Skeletal muscle satellite cell (primary cell): Measurements from ENCODE around the gene OBSCN. TPM values are rescaled to one million over a fixed set of nuclear protein-coding genes. Genes with fewer than 3 reads are reported as not detected.

ENCODE experiments used
- H3K27me3 ChIP-seq: 2 replicates; pipeline ENCODE4 v1.7.0; 2013; ENCODE audit warnings: low read length; ENCODE audit not compliant: control insufficient read depth, insufficient read depth
- H3K36me3 ChIP-seq: 2 replicates; pipeline ENCODE4 v1.7.0; 2013; ENCODE audit warnings: mild to moderate bottlenecking, control low read depth, low read length; ENCODE audit not compliant: insufficient read depth
- H3K4me1 ChIP-seq: 2 replicates; pipeline ENCODE4 v1.7.0; 2013; ENCODE audit warnings: low read length; ENCODE audit not compliant: control insufficient read depth, insufficient read depth
- H3K4me2 ChIP-seq: 2 replicates; pipeline ENCODE4 v1.7.0; 2013; ENCODE audit warnings: mild to moderate bottlenecking, low read length
- H3K4me3 ChIP-seq: 2 replicates; pipeline ENCODE4 v1.7.0; 2013; ENCODE audit warnings: low read length
- H3K9ac ChIP-seq: 2 replicates; pipeline ENCODE4 v1.7.0; 2013; ENCODE audit warnings: mild to moderate bottlenecking, low read depth, low read length, moderate library complexity
- H3K9me3 ChIP-seq: replicated peaks from 2 replicates; pipeline ENCODE4 v1.7.0; 2013; ENCODE audit warnings: mild to moderate bottlenecking, control low read depth, low read length
- total RNA-seq: library from RNA; depleted of rRNA; stranded (reverse); fragments of >200 nt; gene quantifications from 2 replicates; pipeline ENCODE4 v1.2.3, GENCODE V29; 2012; rRNA removed

Gene OBSCN, protein sequence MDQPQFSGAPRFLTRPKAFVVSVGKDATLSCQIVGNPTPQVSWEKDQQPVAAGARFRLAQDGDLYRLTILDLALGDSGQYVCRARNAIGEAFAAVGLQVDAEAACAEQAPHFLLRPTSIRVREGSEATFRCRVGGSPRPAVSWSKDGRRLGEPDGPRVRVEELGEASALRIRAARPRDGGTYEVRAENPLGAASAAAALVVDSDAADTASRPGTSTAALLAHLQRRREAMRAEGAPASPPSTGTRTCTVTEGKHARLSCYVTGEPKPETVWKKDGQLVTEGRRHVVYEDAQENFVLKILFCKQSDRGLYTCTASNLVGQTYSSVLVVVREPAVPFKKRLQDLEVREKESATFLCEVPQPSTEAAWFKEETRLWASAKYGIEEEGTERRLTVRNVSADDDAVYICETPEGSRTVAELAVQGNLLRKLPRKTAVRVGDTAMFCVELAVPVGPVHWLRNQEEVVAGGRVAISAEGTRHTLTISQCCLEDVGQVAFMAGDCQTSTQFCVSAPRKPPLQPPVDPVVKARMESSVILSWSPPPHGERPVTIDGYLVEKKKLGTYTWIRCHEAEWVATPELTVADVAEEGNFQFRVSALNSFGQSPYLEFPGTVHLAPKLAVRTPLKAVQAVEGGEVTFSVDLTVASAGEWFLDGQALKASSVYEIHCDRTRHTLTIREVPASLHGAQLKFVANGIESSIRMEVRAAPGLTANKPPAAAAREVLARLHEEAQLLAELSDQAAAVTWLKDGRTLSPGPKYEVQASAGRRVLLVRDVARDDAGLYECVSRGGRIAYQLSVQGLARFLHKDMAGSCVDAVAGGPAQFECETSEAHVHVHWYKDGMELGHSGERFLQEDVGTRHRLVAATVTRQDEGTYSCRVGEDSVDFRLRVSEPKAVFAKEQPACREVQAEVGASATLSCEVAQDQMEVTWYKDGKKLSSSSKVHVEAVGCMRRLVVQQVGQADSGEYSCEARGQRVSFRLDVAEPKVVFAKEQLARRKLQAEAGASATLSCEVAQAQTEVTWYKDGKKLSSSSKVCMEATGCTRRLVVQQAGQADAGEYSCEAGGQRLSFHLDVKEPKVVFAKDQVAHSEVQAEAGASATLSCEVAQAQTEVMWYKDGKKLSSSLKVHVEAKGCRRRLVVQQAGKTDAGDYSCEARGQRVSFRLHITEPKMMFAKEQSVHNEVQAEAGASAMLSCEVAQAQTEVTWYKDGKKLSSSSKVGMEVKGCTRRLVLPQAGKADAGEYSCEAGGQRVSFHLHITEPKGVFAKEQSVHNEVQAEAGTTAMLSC (N-terminal part only)
- total RNA-seq = 2.0 and 3.1 TPM in 2 replicates

DNA sequence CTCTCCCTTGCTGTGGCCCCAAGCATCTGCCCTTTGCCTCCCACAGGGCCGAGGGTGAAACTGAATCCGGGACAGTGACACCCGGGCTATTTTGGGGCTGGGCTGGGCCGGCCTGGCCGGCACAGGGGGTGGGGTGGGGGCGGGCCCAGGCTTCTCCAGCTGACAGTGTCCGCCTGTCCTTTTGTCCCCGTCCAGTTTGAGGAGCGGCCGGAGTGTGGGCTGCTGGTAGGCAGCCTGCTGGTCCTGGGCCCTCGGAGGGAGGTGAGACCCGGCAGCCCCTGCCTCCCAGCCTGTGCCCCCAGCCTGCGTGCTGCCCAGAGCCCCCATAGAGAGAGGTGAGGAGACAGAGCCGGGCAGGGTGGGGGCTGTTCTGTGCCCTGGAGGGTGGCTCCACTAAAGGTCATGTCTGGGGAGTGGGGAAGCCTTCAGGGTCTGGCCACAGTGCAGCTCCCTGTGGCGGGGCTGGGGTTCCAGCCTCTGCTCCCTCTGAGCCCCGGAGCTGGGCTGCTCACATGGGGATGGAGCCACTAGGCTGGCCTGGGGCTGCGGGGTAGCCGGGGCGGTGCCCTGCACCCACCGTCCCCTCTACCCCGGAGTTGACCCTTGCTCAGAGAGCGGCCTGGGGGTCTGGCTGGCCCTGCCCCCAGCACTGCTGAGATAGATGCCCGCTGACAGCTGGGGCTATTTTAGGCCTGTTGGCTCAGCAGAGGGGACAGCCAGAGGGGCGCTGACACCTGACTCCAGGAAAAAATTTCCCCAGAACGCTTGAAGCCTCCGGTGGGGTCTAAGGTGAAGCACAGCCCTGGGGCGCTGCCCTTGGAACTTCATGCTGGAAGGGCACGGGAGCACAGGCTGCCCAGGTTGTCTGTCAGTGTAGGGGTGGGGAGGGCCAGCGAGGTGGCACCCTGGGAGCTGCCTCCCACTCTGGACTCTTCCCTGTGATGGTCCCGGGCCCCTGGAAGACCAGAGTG, at the start of gene OBSCN:
Gene OBSCN (plus strand): TSS at position 194 of the 971 bp plus-strand sequence. CDS start 3,740 bp downstream, outside the sequence.
- H3K4me3 ChIP-seq = no peak within 1 kb of the TSS

DNA sequence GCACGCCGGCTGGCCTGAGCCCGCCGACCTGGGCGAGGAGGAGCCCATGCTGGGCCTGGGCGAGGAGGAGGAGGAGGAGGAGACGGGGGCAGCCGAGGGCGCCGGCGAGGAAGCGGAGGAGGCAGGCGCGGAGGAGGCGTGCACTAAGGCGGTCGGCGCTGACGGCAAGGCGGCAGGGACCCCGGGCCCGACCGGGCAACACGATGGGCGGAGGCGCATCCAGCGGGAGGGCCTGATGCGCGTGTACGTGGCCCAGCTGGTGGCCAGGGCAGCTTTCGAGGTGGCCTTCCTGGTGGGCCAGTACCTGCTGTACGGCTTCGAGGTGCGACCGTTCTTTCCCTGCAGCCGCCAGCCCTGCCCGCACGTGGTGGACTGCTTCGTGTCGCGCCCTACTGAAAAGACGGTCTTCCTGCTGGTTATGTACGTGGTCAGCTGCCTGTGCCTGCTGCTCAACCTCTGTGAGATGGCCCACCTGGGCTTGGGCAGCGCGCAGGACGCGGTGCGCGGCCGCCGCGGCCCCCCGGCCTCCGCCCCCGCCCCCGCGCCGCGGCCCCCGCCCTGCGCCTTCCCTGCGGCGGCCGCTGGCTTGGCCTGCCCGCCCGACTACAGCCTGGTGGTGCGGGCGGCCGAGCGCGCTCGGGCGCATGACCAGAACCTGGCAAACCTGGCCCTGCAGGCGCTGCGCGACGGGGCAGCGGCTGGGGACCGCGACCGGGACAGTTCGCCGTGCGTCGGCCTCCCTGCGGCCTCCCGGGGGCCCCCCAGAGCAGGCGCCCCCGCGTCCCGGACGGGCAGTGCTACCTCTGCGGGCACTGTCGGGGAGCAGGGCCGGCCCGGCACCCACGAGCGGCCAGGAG, 49.5 kb upstream of the OBSCN start:
- no peak overlapping the region for H3K4me2 ChIP-seq
- no peaks in the 10 kb centered on the region for H3K9me3 ChIP-seq
- H3K36me3 ChIP-seq = no peaks in the 10 kb centered on the region
- H3K4me1 ChIP-seq = peaks cover 21% of the 10 kb centered on the region
- no peak overlapping the region for H3K4me3 ChIP-seq
- peaks cover 11% of the 10 kb centered on the region for H3K27me3 ChIP-seq
- no peak overlapping the region for H3K9ac ChIP-seq

More for the DNA sequence above, at the start of gene OBSCN:
- H3K4me2 ChIP-seq = no peak within 1 kb of the TSS
- peaks cover 7% of the 10 kb centered on the region for H3K27me3 ChIP-seq
- H3K9me3 ChIP-seq = no peaks in the 10 kb centered on the region
- H3K4me1 ChIP-seq = peaks cover 6% of the 10 kb centered on the region
- no peaks in the 10 kb centered on the region for H3K36me3 ChIP-seq
- H3K9ac ChIP-seq = no peak within 1 kb of the TSS

DNA sequence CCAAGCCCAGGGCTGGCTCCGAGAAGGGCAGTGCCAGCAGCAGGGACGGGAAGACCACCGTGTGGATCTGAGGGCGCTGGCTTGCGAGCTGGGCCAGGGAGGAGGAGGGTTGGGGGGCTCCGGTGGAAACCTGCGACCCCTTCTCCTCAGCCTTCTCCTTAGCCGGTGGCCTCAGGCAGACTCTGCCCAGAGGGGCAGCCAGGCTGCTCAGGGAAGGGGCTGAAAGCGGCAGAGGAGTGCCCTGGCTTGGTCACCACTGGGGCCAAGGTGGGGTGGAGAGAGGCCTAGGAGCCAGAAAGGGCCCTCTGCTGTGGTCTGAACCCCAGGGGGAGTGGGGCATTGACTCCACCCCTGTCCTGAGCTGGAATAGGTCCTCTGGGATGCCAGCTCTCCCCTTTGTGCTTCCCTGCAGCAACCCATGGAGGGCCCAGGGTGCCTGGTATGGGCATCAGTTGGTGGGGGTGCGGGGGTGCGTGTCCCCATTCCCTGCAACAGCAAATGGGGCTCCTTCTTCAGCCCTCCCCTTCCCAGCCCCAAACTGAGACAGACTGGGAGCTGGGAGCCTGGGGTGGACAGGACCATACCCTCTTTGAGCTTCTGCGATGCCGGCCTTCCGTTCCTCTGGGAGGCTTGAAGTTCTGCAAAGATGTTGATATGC, 48.7 kb upstream of the OBSCN start:
- Histone ChIP-seq H3K9me3 (no peaks in the 10 kb centered on the region), H3K27me3 (peaks cover 11% of the 10 kb centered on the region), H3K36me3 (no peaks in the 10 kb centered on the region), H3K9ac (no peak overlapping the region), H3K4me1 (peaks cover 27% of the 10 kb centered on the region), H3K4me3 (no peak overlapping the region), H3K4me2 (no peak overlapping the region)

DNA sequence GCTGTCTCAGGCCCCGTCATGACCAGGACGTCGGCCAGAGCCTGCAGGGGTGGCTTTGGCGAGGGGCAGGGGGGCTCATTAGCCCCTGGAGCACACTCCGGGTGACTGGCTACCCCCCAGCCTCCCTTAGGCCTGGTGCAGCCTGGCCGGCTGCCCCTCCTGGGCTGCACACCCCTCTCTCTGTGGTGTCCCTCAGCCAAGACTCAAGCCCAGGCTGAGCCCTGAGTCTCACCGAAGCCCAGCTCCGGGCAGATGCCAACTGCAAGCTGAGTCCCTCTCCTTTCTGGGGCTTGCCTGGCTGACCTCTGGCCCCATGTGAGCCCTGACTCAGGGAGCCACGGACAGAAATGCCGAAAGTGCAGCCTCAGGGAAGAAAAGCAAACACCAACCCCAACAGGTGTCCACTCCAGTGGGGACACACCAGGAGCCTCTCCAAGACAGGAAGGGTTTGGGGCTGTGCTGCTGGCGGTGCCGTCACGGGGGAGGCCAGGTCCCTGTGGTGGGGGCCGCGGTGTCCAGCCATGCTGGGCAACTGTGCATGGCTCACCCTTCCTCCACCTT, 47.6 kb upstream of the OBSCN start:
- no peaks in the 10 kb centered on the region for H3K36me3 ChIP-seq
- H3K4me1 ChIP-seq = peaks cover 27% of the 10 kb centered on the region
- no peaks in the 10 kb centered on the region for H3K9me3 ChIP-seq
- no peak overlapping the region for H3K4me2 ChIP-seq
- peaks cover 11% of the 10 kb centered on the region for H3K27me3 ChIP-seq
- H3K9ac ChIP-seq = no peak overlapping the region
- no peak overlapping the region for H3K4me3 ChIP-seq

GRCh38 chr1:228161362-228161761, 46.5 kb upstream of the OBSCN start:
- Histone ChIP-seq H3K36me3 (no peaks in the 10 kb centered on the region), H3K4me2 (no peak overlapping the region), H3K4me3 (no peak overlapping the region), H3K9me3 (no peaks in the 10 kb centered on the region), H3K27me3 (peaks cover 11% of the 10 kb centered on the region), H3K9ac (no peak overlapping the region), H3K4me1 (peaks cover 27% of the 10 kb centered on the region)

DNA sequence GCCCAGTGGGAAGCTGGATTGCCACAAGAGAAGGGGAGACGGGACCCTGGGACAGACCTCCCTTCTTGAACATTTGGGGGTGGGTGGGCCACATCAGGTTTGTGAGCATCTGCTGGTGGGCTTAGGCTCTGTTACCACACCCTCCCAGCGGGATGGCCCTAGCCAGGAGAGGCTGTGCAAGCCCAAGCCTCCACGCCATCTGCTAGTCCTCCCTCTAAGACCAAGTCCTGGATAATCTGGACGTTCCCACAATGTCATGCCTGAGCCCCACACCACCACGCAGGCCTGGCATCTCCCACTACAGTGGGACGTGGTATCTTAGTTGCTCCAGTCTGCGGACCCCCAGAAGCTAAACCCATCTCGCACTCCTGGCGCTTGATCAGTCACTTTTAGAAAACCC, 46.0 kb upstream of the OBSCN start:
- no peaks in the 10 kb centered on the region for H3K9me3 ChIP-seq
- H3K9ac ChIP-seq = no peak overlapping the region
- H3K36me3 ChIP-seq = no peaks in the 10 kb centered on the region
- peaks cover 30% of the 10 kb centered on the region for H3K4me1 ChIP-seq
- no peak overlapping the region for H3K4me2 ChIP-seq
- H3K27me3 ChIP-seq = peaks cover 11% of the 10 kb centered on the region
- H3K4me3 ChIP-seq = no peak overlapping the region

GRCh38 chr1:228162286-228163006, 45.4 kb upstream of the OBSCN start:
- Histone ChIP-seq H3K36me3 (no peaks in the 10 kb centered on the region), H3K9ac (peak overlapping the region; percentile 67), H3K27me3 (peaks cover 11% of the 10 kb centered on the region), H3K4me2 (peak overlapping the region; percentile 66), H3K4me1 (peaks cover 31% of the 10 kb centered on the region), H3K4me3 (peak overlapping the region; percentile 45), H3K9me3 (no peaks in the 10 kb centered on the region)

DNA sequence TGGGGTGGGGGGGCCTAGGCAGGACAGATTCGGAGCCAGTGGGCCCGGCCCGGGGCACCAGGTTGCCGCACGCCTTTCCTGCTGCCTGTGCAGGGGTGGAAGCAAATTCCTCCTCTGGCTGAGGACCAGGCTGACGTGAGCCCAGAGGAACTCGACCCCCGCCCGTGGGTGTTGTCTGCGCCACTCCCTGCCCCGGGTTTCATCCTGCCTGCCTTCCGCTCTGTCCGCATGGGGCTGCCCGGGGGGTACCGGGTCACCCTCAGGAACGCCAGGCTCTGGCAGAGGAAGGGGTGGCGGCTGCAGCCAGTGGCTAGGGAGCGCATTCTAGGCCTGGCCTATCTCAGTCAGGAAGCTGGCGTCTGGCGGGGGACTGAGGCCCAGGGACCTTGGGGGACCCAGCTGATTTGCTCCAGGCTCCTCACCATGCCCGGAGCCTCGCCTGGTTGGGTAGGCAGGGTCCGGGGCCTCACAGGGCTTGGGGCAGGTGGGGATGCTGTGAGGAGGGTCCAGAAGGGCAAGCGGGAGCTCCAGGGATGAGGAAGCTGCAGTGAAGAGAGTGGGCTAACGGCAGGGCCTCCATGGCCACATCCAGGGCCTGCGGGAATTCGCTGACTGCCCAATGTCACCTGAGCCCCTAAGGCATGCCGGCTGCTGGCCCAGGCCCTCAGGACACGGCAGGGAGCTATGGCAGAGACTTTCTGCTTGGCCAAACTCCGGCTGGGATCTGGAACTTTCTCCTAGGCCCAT, 44.7 kb upstream of the OBSCN start:
- H3K9ac ChIP-seq = peak overlapping the region; percentile 67
- peak overlapping the region; percentile 45 for H3K4me3 ChIP-seq
- peaks cover 6% of the 10 kb centered on the region for H3K27me3 ChIP-seq
- no peaks in the 10 kb centered on the region for H3K9me3 ChIP-seq
- no peaks in the 10 kb centered on the region for H3K36me3 ChIP-seq
- H3K4me1 ChIP-seq = peaks cover 31% of the 10 kb centered on the region
- H3K4me2 ChIP-seq = peak overlapping the region; percentile 66
